SK-N-SH (cell line): ENCODE results near the gene SLC30A2. TPM values are rescaled to one million over a fixed set of nuclear protein-coding genes. Genes with fewer than 3 reads are reported as not detected.

Source experiments
- CTCF ChIA-PET: fragments of 300-600, 350-600 bp; formaldehyde crosslinking; extraction: SDS; loops from one replicate; lab custom pipeline; 2021; lab: Yijun Ruan, JAX
- POLR2A ChIA-PET: fragments of 350-600 bp; sonication (Branson Sonifier 250); formaldehyde crosslinking; extraction: SDS; loops from one replicate; lab custom pipeline; 2020; ENCODE audit warnings: antibody characterized with exemption, inconsistent platforms; lab: Yijun Ruan, JAX
- DNase-seq: peaks from one replicate; pipeline ENCODE4 v3.0.0; 2012
- H2AFZ ChIP-seq: fragments of 200-600 bp; sonication (generic); 2 replicates; pipeline ENCODE4 v1.8.1; 2016; ENCODE audit warnings: antibody characterized with exemption, mild to moderate bottlenecking, low read depth
- H3F3A ChIP-seq: fragments of 200-600 bp; sonication (generic); replicated peaks from 2 replicates; pipeline ENCODE3; 2016; ENCODE audit warnings: antibody characterized with exemption, mild to moderate bottlenecking; ENCODE audit not compliant: insufficient read depth
- H3K27ac ChIP-seq, 2 experiments: fragments of 200-500 bp in 1 of 2; fragments of 200-600 bp in 1 of 2; sonication (Bioruptor generic) in 1 of 2; sonication (generic), shearing (Covaris generic) in 1 of 2; 2 replicates each; pipeline versions ENCODE4 v1.5.1 to v1.6.1; 2014 to 2016; ENCODE audit warnings: low read depth in 2 of 2, inconsistent platforms in 1 of 2, low read length in 1 of 2, mild to moderate bottlenecking in 1 of 2, mixed read lengths in 1 of 2
- H3K27me3 ChIP-seq: fragments of 200-600 bp; sonication (generic), shearing (Covaris generic); 2 replicates; pipeline ENCODE4 v1.6.1; 2016; ENCODE audit warnings: mixed run types; ENCODE audit not compliant: insufficient read depth
- H3K36me3 ChIP-seq, 2 experiments: fragments of 200-500 bp in 1 of 2; fragments of 200-600 bp in 1 of 2; sonication (Bioruptor generic) in 1 of 2; sonication (generic) in 1 of 2; replicated peaks in 1 of 2; 2 replicates each; pipeline versions ENCODE3 to v1.5.1; 2014 to 2016; ENCODE audit warnings: low read length in 1 of 2, mild to moderate bottlenecking in 1 of 2; ENCODE audit not compliant: insufficient read depth in 2 of 2, control insufficient read depth in 1 of 2
- H3K4me1 ChIP-seq, 2 experiments: fragments of 200-500 bp in 1 of 2; fragments of 200-600 bp in 1 of 2; sonication (Bioruptor generic) in 1 of 2; sonication (generic), shearing (Covaris generic) in 1 of 2; 2 replicates each; pipeline versions ENCODE4 v1.5.1 to v1.6.1; 2014 to 2016; ENCODE audit warnings: low read depth in 1 of 2, low read length in 1 of 2, mixed run types in 1 of 2; ENCODE audit not compliant: insufficient read depth in 2 of 2, control insufficient read depth in 1 of 2
- H3K4me2 ChIP-seq: fragments of 200-600 bp; sonication (generic), shearing (Covaris generic); 2 replicates; pipeline ENCODE4 v1.6.1; 2017; ENCODE audit warnings: mixed run types
- H3K4me3 ChIP-seq, 2 experiments: fragments of 200-500 bp in 1 of 2; fragments of 200-600 bp in 1 of 2; sonication (Bioruptor generic) in 1 of 2; sonication (generic), shearing (Covaris generic) in 1 of 2; 2 replicates each; pipeline versions ENCODE4 v1.5.1 to v1.8.1; 2014 to 2016; ENCODE audit warnings: low read depth in 2 of 2, inconsistent platforms in 1 of 2, low read length in 1 of 2, mild to moderate bottlenecking in 1 of 2, mixed read lengths in 1 of 2, moderate library complexity in 1 of 2
- H3K79me2 ChIP-seq: fragments of 200-600 bp; sonication (generic); 2 replicates; pipeline ENCODE4 v1.8.1; 2017; ENCODE audit warnings: mild to moderate bottlenecking; ENCODE audit not compliant: insufficient read depth
- H3K9ac ChIP-seq: fragments of 200-600 bp; sonication (generic); 2 replicates; pipeline ENCODE4 v1.6.1; 2017; ENCODE audit warnings: mixed run types
- H3K9me2 ChIP-seq: fragments of 200-600 bp; sonication (generic); 2 replicates; pipeline ENCODE4 v1.6.1; 2017; ENCODE audit warnings: mixed run types
- H3K9me3 ChIP-seq: fragments of 200-600 bp; sonication (generic); 2 replicates; pipeline ENCODE4 v1.6.1; 2017; ENCODE audit warnings: mixed run types, mild to moderate bottlenecking, moderate library complexity
- H4K20me1 ChIP-seq: fragments of 200-600 bp; sonication (generic); 2 replicates; pipeline ENCODE4 v1.6.1; 2017; ENCODE audit warnings: mild to moderate bottlenecking, mixed run types; ENCODE audit not compliant: insufficient read depth
- CTCF ChIP-seq: fragments of 200-600 bp; sonication (generic); IDR thresholded peaks from 2 replicates; pipeline ENCODE4 v1.6.1; 2017; ENCODE audit warnings: antibody characterized with exemption, mild to moderate bottlenecking, moderate library complexity
- ELF1 ChIP-seq: IDR thresholded peaks from 2 replicates; pipeline ENCODE4 v1.4.0; 2012
- EP300 ChIP-seq, 2 experiments: IDR thresholded peaks; 2 replicates each; pipeline versions ENCODE4 v1.4.0 to v1.6.1; 2012; ENCODE audit warnings: borderline replicate concordance in 1 of 2, low read depth in 1 of 2, low read length in 1 of 2
- FOSL2 ChIP-seq: IDR thresholded peaks from 2 replicates; pipeline ENCODE4 v1.4.0; 2012; ENCODE audit warnings: low read depth, mild to moderate bottlenecking, moderate library complexity, borderline replicate concordance
- FOXM1 ChIP-seq: IDR thresholded peaks from 2 replicates; pipeline ENCODE4 v1.4.0; 2012; ENCODE audit warnings: low read depth, mild to moderate bottlenecking
- GABPA ChIP-seq: IDR thresholded peaks from 2 replicates; pipeline ENCODE4 v1.4.0; 2012; ENCODE audit warnings: low read depth, mild to moderate bottlenecking
- GATA2 ChIP-seq: sonication (generic); formaldehyde crosslinking; IDR thresholded peaks from 2 replicates; pipeline ENCODE4 v1.5.0; 2020; ENCODE audit warnings: mild to moderate bottlenecking, missing genetic modification reagents
- RAD21 ChIP-seq: IDR thresholded peaks from 2 replicates; pipeline ENCODE4 v1.6.1; 2012; ENCODE audit warnings: mild to moderate bottlenecking, low read length
- RFX5 ChIP-seq: IDR thresholded peaks from 2 replicates; pipeline ENCODE4 v1.6.1; 2012; ENCODE audit warnings: mild to moderate bottlenecking, improper control_type of control experiment, low read length
- SIN3A ChIP-seq: IDR thresholded peaks from 2 replicates; pipeline ENCODE4 v1.6.1; 2012; ENCODE audit warnings: low read depth, mild to moderate bottlenecking, low read length, moderate library complexity, borderline replicate concordance
- SMC3 ChIP-seq: IDR thresholded peaks from 2 replicates; pipeline ENCODE4 v1.6.1; 2012; ENCODE audit warnings: low read depth, low read length, improper control_type of control experiment
- WGBS: methylation state at CpG from one replicate; pipeline ENCODE4 v1.1.6; 2017; ENCODE audit warnings: low lambda C conversion rate; 5-methylcytosine and 5-hydroxymethylcytosine counted together
- polyA plus RNA-seq, 3 experiments: library from polyadenylated mRNA; depleted of rRNA; stranded (reverse); fragments of >200 nt; gene quantifications; 2 replicates each; pipeline ENCODE4 v1.2.3, GENCODE V29; 2012
- TF ChIP-seq, protein P1 (sequence below): fragments of 150-350 bp; IDR thresholded peaks from 2 replicates; pipeline ENCODE4 v1.6.1; 2016; ENCODE audit warnings: mild to moderate bottlenecking, low read depth, low read length
- TF ChIP-seq, protein P2 (sequence below): IDR thresholded peaks from 2 replicates; pipeline ENCODE4; 2012
- TF ChIP-seq, protein P3 (sequence below): IDR thresholded peaks from 2 replicates; pipeline ENCODE4 v1.4.0; 2012; ENCODE audit warnings: low read depth, borderline replicate concordance

Gene SLC30A2
- polyA plus RNA-seq, 1 of the 3 experiments (the other 2 are of a cell fraction), result not detected

- Histone ChIP-seq H3K27me3 (no peaks in the 10 kb centered on the region), H3K9ac (no peak overlapping the region), H3K4me1 (no peaks in the 10 kb centered on the region), H3K4me2 (no peak overlapping the region), H3F3A (no peaks in the 10 kb centered on the region), H3K9me2 (no peaks in the 10 kb centered on the region), H3K4me3 (no peak overlapping the region), H3K36me3 (no peaks in the 10 kb centered on the region), H4K20me1 (no peaks in the 10 kb centered on the region), H3K79me2 (no peaks in the 10 kb centered on the region), H2AFZ (no peak overlapping the region), H3K27ac (no peak overlapping the region), H3K9me3 (no peaks in the 10 kb centered on the region)
- POLR2A ChIA-PET, result no interaction called here
- WGBS, result 76% methylated on average over 6 of the region's 6 CpGs
- DNase-seq, result peak; percentile 51
- TF ChIP-seq EP300 (IDR thresholded peaks at IDR 0.05; ENCODE audit: borderline replicate concordance in 1 of 2, low read depth in 1 of 2, low read length in 1 of 2), result no peak
- peak; percentile 41 for TF ChIP-seq CTCF
- peak; percentile 54 for TF ChIP-seq RAD21
- no peak for TF ChIP-seq GABPA
- no peak for TF ChIP-seq SIN3A
- TF ChIP-seq FOXM1, result no peak
- TF ChIP-seq FOSL2, result no peak
- TF ChIP-seq SMC3, result peak; percentile 33; the same call in 1 of the 2 replicates
- TF ChIP-seq, protein P1, sequence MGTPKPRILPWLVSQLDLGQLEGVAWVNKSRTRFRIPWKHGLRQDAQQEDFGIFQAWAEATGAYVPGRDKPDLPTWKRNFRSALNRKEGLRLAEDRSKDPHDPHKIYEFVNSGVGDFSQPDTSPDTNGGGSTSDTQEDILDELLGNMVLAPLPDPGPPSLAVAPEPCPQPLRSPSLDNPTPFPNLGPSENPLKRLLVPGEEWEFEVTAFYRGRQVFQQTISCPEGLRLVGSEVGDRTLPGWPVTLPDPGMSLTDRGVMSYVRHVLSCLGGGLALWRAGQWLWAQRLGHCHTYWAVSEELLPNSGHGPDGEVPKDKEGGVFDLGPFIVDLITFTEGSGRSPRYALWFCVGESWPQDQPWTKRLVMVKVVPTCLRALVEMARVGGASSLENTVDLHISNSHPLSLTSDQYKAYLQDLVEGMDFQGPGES, result no peak
- no peak for TF ChIP-seq ELF1
- CTCF ChIA-PET, result interaction anchor here (0.5 to 2.4 kb wide), 14 partner anchors 11 to 748 kb away, joined by 3 to 10 read pairs (median 3); partner anchors contain the start of gene EXTL1
Measured at GRCh38 chr1:26009796-26010447, 36.0 kb downstream of the SLC30A2 start.

GRCh38 chr1:26006710-26007109 is 39.2 kb downstream of the SLC30A2 start:
- 91% methylated on average over 16 of the region's 16 CpGs for WGBS
- CTCF ChIA-PET, result interaction anchor here (0.6 to 14.4 kb wide), 3 partner anchors 26 to 303 kb away, joined by 3 to 344 read pairs (median 4); partner anchors contain the start of gene STMN1
- no peaks in the 10 kb centered on the region for H3K36me3 ChIP-seq

More at GRCh38 chr1:26006710-26007109, 39.2 kb downstream of the SLC30A2 start:
- Histone ChIP-seq H3K79me2 (no peaks in the 10 kb centered on the region), H4K20me1 (no peaks in the 10 kb centered on the region), H2AFZ (no peak overlapping the region), H3K9ac (no peak overlapping the region), H3K4me2 (no peak overlapping the region), H3K27ac (no peak overlapping the region), H3F3A (no peaks in the 10 kb centered on the region), H3K9me3 (no peaks in the 10 kb centered on the region), H3K27me3 (no peaks in the 10 kb centered on the region), H3K4me1 (no peaks in the 10 kb centered on the region), H3K9me2 (no peaks in the 10 kb centered on the region), H3K4me3 (no peak overlapping the region)
- DNase-seq, result no peak
- TF ChIP-seq, protein P2, sequence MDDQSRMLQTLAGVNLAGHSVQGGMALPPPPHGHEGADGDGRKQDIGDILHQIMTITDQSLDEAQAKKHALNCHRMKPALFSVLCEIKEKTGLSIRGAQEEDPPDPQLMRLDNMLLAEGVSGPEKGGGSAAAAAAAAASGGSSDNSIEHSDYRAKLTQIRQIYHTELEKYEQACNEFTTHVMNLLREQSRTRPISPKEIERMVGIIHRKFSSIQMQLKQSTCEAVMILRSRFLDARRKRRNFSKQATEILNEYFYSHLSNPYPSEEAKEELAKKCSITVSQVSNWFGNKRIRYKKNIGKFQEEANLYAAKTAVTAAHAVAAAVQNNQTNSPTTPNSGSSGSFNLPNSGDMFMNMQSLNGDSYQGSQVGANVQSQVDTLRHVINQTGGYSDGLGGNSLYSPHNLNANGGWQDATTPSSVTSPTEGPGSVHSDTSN, result no peak
- TF ChIP-seq, protein P3, sequence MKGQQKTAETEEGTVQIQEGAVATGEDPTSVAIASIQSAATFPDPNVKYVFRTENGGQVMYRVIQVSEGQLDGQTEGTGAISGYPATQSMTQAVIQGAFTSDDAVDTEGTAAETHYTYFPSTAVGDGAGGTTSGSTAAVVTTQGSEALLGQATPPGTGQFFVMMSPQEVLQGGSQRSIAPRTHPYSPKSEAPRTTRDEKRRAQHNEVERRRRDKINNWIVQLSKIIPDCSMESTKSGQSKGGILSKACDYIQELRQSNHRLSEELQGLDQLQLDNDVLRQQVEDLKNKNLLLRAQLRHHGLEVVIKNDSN, result no peak
- no peak for TF ChIP-seq EP300 (IDR thresholded peaks at IDR 0.05; ENCODE audit: borderline replicate concordance in 1 of 2, low read depth in 1 of 2, low read length in 1 of 2)
- no peak for TF ChIP-seq RFX5
- no peak for TF ChIP-seq GATA2 (CRISPR knock-in tag)
- TF ChIP-seq, protein P1, result no peak
- TF ChIP-seq ELF1, result no peak
- POLR2A ChIA-PET, result no interaction called here
